ENCODE results near the gene CCHCR1.

CCHCR1 gene

DNA sequence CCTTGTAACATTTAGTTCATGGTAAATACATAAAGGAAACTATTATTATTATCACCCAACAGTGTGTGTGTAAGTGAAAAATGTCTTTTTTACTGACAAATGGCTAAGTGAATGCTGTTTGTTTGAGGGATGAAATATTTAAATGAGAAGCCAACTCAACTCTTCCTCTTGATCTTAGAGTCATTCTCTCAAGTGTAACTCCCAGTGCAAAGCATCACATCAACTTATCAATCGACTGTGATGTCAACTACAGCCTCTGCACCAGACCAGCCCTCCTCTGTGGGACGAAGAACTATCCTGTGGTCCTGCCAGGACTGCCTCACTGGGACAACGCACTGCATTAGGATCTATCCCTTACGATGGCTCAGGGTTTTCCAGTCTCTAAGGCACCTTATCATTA, 50.5 kb downstream of the CCHCR1 start:
- DNase-seq (ENCODE audit: low read depth): no peak

DNA sequence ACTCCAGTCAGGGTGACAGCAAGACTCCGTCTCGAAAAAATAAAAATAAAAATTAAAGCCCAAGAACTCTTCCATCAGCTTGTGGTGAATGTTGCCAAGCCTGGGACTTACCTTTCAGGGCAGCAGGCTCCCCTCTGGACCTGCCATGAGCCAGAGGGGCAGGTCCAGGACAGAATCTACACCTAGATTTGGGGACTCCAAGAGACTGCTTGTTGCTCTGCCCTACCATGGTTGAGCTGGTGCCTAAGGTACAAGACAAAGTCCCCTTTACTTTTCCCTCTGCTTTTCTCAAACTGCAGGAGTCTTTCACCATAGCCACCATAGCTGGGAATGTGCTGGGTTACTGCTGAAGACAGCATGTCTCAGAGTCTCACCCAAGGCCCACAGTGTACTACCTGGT, 54.5 kb downstream of the CCHCR1 start:
- no peak for DNase-seq (ENCODE audit: low read depth)

DNA sequence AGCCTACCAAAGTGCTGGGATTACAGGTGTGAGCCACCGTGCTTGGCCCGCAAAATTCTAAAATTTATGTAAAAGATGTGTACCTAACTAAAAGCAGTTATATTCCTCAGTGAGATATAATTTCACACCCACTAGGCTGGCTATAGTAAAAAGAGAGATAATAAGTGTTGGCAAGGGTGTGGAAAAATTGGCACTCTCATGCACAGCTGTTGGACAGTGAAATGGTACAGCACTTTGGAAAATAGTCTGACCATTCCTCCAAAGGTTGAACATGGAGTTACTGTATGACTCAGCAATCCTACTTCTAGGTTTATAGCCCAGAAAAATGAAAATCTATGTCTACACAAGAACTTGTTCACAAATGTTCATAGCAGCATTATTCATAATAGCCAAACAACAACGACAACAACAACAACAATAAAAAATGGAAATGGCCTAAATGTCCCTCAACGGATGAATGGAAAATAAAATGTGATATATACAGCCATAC, 59.1 kb downstream of the CCHCR1 start:
- DNase-seq (ENCODE audit: low read depth): no peak

DNA sequence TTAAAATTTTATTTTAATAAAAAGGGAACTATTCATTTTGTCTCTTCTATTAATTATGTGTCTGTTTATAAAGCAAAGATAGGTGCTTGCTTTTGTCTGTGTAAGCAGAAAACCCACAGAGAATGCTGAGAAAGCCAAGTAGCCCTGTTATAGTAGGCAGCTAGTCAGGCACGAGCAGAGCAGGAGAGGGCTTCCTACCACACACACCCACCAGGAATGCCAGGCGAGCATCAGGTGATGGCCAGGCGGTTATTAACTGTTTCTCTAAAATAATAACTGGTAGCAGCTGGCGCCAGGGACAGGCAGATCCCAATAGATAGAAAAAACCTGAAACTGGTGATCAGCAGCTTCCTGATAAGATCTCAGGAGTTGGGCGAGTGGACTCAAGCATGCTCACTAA, 60.9 kb downstream of the CCHCR1 start:
- DNase-seq (ENCODE audit: low read depth): no peak

DNA sequence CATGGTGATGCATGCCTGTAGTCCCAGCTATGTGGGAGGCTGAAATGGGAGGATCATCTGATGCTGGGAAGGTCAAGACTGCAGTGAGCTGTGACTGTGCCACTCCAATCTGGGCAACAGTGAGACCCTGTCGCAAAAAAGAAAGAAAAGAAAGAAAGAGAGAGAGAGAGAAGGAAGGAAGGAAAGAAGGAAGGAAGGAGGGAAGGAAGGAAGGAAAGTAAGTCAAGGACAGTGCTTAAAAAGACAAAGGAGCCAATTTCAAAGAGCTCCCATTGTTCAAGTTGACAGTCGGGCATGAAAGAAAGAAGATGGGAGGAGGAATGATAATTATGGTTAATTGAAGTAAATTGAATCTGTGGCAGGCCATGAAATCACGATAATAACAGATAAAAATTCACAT, 61.4 kb downstream of the CCHCR1 start:
- DNase-seq (ENCODE audit: low read depth): no peak

DNA sequence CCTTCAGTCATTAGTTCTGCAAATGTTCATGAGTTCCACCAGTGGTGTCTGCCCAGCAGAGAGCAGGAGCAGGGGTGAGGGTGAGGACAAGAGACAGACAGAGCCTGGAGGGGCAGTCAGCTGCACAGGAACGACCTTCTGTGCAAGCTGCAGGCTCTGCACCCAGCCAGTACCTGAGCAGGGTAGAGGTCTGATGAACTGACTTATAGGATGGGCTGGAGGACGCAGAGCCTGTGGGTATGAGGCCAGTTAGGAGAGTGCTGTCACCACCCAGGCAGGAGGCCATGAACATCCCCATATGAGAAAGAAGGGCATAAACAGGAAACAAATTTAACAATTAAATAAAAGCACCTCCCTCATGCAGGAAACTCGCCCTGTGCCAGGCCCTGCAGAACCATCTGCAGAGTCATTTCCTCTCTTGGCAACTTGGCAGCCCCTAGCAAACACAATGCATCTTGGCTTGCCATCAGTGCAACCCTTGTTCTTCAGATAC, 63.2 kb downstream of the CCHCR1 start:
- DNase-seq (ENCODE audit: low read depth): no peak

DNA sequence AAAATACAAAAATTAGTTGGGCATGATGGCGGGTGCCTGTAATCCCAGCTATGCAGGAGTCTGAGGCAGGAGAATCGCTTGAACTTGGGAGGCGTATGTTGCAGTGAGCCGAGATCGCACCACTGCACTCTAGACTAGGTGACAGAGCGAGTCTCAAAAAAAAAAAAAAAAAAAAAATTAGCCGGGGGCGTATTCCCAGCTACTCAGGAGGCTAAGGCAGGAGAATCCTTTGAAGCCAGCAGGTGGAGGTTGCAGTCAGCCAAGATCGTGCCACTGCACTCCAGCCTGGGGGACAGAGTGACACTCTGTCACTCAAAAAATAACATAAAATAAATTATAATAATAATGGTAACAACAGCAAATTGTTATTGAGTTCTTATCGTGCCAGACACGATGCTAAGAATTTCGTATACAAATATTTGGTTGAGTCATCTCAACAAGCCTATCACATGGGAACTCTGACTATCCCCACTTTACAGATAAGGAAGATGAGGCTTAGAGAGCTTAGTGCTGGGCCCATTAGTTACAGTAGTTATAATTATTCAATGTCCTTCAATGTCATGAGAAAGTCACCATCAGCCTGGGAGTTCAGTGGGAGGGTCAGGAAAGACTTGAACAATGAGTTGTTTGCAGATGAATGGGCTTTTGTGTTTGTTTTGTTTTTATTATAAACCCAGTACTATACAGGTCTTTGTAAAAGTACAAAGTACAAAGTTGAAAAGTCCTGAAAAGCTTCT, 64.7 kb downstream of the CCHCR1 start:
- DNase-seq (ENCODE audit: low read depth): no peak

All from activated T-cell treated with anti-CD3 and anti-CD28 coated beads for 48 hours (primary cell).